Stimulated activated CD4-positive, alpha-beta T cell treated with anti-CD3 and anti-CD28 coated beads, Interleukin-4, amount 100 ng/mL, for 24 hours (primary cell): Measurements from ENCODE around the gene NEDD4L.
"Not testable (repeated sequence)": the region's sequence is repeated elsewhere in the genome, so short reads cannot be mapped to it uniquely, and the experiment has no call there.

Experiments used
- DNase-seq: peaks from one replicate; pipeline ENCODE4 v3.0.0-alpha.2; 2020

NEDD4L gene

GRCh38 chr18:58027341-58027740, 16.7 kb upstream of the NEDD4L start:
- DNase-seq = no peak

- no peak for DNase-seq
These were observed 15.8 kb upstream of the NEDD4L start for GRCh38 chr18:58028109-58028784.

GRCh38 chr18:58032233-58032632, 11.8 kb upstream of the NEDD4L start:
- DNase-seq = no peak

- DNase-seq = no peak
These were observed 10.8 kb upstream of the NEDD4L start for GRCh38 chr18:58033216-58033615.

- DNase-seq = no peak
These were observed 9.7 kb upstream of the NEDD4L start for GRCh38 chr18:58034370-58034769.

- no peak for DNase-seq
These were observed 6.9 kb upstream of the NEDD4L start for GRCh38 chr18:58037163-58037562.

GRCh38 chr18:58038063-58038462, 6.0 kb upstream of the NEDD4L start:
- no peak for DNase-seq

- DNase-seq = no peak
These were observed 2.4 kb upstream of the NEDD4L start for GRCh38 chr18:58041633-58042032.

- DNase-seq = no peak
These were observed 1.1 kb upstream of the NEDD4L start for GRCh38 chr18:58042826-58043490.

GRCh38 chr18:58044370-58045241, 580 bp downstream of the NEDD4L start:
- peak; percentile 42 for DNase-seq

GRCh38 chr18:58045242-58046092, 1.4 kb downstream of the NEDD4L start:
- peak; percentile 29 for DNase-seq

GRCh38 chr18:58046093-58046793, 2.2 kb downstream of the NEDD4L start:
- no peak for DNase-seq

GRCh38 chr18:58046794-58047555, 2.9 kb downstream of the NEDD4L start:
- no peak for DNase-seq

- DNase-seq = no peak
These were observed 3.5 kb downstream of the NEDD4L start for GRCh38 chr18:58047556-58047882.

- DNase-seq = no peak
These were observed 4.1 kb downstream of the NEDD4L start for GRCh38 chr18:58048081-58048642.

GRCh38 chr18:58049000-58049688, 5.1 kb downstream of the NEDD4L start:
- DNase-seq = no peak

- not testable (repeated sequence) for DNase-seq
These were observed 6.9 kb downstream of the NEDD4L start for GRCh38 chr18:58050963-58051362.

- no peak for DNase-seq
These were observed 7.9 kb downstream of the NEDD4L start for GRCh38 chr18:58051765-58052460.

GRCh38 chr18:58052960-58053359, 8.9 kb downstream of the NEDD4L start:
- no peak for DNase-seq
